ENCODE results near the gene OGFR. TPM values are rescaled to one million over a fixed set of nuclear protein-coding genes. Genes with fewer than 3 reads are reported as not detected.

Gene OGFR
- polyA plus RNA-seq, 3 donors from 2014 or later, result 21.6 to 75.3 (median 31.3) TPM

DNA sequence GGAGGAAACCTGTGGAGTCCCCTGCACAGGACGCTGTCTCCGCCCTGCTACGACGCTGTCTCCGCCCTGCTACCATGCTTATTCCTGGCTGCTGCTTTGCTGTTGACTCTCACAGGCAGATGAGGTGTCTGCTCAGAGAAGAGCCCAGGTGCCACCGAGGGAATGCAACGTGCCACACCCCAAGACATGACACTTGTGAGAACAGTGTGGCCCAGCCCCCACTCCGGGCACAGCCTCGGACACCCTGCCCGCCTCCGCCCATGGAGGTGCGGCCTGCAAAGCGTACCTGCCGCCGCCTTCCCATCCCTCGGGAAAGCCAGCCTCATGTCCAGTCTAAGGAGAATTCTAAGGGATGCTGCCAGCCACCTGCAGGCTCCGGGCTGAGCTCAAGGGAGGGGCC is 23.9 kb upstream of the OGFR start:
- Mint-ChIP-seq H3K4me3 (no peak overlapping the region), H3K9me3 (no peaks in the 10 kb centered on the region), H3K4me1 (peaks cover 14 to 25% of the 10 kb centered on the region in 2 donors), H3K36me3 (no peaks in the 10 kb centered on the region), H3K27ac (no peak overlapping the region), H3K27me3 (ENCODE audit: low read depth in 3 of 3) (no peaks in the 10 kb centered on the region)
- DNase-seq, result no peak

DNA sequence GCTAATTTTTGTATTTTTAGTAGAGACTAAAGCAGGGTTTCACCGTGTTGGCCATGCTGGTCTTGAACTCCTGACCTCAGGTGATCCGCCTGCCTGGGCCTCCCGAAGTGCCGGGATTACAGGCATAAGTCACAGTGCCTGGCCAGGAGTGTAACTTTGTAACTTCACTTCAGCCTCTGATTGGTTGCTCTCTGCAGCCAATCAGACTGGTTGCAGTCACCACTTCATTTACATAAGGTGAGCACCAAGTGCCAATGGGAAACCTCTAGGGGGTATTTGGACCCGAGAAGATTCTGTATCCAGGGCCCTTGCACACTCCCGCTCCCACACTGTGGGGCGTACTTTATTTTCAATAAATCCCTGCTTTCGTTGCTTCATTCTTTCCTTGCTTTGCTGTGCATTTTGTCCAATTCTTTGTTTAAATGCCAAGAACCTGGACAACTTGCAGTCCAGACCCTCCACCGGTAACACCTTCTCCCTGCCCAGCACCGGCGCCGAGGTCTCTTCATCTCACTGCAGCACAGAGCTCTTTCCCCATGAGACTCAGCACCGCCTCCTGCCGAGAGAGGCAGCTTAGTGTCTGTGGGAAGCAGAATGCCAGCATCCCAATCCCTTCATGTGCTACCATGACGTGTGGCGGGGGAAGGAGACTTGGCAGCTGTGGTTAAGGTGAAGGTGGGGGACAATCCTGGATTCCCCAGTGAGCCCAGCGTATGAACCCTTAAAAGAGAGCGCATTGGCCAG is 22.3 kb upstream of the OGFR start:
- peaks cover 2 to 10% of the 10 kb centered on the region in 2 donors for H3K4me1 Mint-ChIP-seq
- no peaks in the 10 kb centered on the region for H3K36me3 Mint-ChIP-seq
- no peak overlapping the region for H3K4me3 Mint-ChIP-seq
- H3K9me3 Mint-ChIP-seq, result no peaks in the 10 kb centered on the region
- H3K27me3 Mint-ChIP-seq (ENCODE audit: low read depth in 3 of 3), result no peaks in the 10 kb centered on the region
- no peak for DNase-seq
- no peak overlapping the region for H3K27ac Mint-ChIP-seq

DNA sequence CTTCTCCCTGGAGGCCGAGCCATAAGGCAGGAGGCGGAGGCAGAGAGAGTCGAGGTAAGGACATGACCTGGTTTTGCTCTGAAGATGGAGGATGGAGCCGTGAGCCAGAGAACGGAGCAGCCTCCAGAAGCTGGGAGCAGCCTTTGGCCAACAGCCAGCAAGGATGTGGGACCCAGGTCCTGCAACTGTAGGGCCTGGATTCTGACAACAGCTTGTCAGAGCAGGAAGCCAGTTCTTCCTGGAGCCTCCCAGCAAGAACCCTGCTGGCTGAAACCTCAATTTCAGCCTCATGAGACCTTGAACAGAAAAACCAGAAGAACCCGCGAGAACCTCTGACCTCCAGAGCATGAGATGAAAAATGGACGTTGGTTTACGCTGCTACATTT is 21.7 kb upstream of the OGFR start:
- Mint-ChIP-seq H3K36me3 (no peaks in the 10 kb centered on the region), H3K9me3 (no peaks in the 10 kb centered on the region), H3K27me3 (ENCODE audit: low read depth in 3 of 3) (peaks cover 0 to 2% (median 0%) of the 10 kb centered on the region in 3 donors), H3K4me3 (no peak overlapping the region), H3K27ac (no peak overlapping the region), H3K4me1 (peaks cover 0 to 6% of the 10 kb centered on the region in 2 donors)
- DNase-seq, result no peak

DNA sequence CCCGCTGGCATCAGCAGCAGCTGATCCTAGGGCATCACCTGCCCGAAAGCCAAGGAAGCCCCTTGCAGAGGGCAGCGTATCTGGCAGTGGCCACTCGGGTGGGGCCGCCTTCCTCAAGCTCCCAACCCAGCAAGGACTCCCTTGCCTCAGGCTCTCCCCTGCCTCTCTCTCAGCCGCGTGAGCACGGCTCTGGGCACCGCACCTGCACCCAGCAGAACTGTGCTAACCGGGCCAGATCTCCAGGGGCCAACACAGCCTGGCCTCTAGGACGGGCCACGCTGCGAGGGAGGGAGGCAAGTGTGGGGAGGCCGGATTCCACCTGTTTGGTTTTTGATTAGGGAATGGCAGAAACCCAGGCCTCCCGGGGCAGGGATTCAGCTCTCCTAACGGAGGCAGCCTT is 20.1 kb upstream of the OGFR start:
- Mint-ChIP-seq H3K27ac (no peak overlapping the region), H3K36me3 (no peaks in the 10 kb centered on the region), H3K4me3 (no peak overlapping the region), H3K27me3 (ENCODE audit: low read depth in 3 of 3) (peaks cover 0 to 2% (median 0%) of the 10 kb centered on the region in 3 donors), H3K4me1 (no peaks in the 10 kb centered on the region), H3K9me3 (no peaks in the 10 kb centered on the region)
- no peak for DNase-seq

DNA sequence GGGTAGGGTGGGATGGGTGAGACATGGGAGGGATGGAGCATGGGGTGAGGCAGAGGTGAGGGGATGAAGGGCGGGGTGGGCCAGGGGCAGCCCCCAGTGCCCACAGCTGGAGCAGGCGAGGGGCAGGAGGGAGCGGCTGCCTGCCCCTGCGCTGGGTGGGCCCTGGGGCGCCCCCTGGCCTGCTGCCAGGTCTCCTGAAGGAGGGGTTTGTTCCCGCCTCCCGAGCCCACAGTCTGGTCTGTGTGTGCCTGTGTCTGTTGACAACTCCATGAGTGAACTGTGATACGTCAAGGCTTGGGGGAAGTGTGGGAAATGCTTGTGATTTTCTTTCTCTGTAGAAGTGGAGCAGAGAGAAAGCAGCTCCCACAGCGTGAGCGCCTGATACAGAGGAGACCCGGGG is 19.2 kb upstream of the OGFR start:
- no peak for DNase-seq
- peaks cover 0 to 2% (median 0%) of the 10 kb centered on the region in 3 donors for H3K27me3 Mint-ChIP-seq (ENCODE audit: low read depth in 3 of 3)
- no peaks in the 10 kb centered on the region for H3K9me3 Mint-ChIP-seq
- no peak overlapping the region for H3K4me3 Mint-ChIP-seq
- H3K36me3 Mint-ChIP-seq, result no peaks in the 10 kb centered on the region
- H3K27ac Mint-ChIP-seq, result no peak overlapping the region
- no peaks in the 10 kb centered on the region for H3K4me1 Mint-ChIP-seq

DNA sequence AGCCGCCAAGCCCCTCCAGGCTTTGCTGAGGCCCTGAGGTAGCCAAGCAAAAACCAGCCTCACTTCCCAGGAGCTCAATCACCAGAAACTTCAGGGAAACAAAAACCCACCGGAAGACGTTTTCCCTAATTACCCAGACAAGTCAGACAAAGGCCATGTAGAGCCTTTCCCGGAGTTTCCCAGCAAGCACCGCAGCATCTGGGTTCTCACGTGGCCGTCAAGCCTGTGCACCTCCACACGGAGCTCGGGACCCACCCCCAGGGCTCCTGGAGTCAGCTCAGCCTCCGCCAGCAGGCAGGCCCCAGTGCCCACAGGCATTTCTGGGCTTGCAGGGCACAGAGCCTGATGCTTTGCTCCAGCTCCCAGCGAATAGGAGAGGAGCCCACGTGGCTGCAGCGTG is 18.5 kb upstream of the OGFR start:
- Mint-ChIP-seq H3K27ac (no peak overlapping the region), H3K27me3 (ENCODE audit: low read depth in 3 of 3) (peaks cover 0 to 2% (median 0%) of the 10 kb centered on the region in 3 donors), H3K36me3 (no peaks in the 10 kb centered on the region), H3K4me1 (peaks cover under 1% of the 10 kb centered on the region in 2 donors), H3K9me3 (no peaks in the 10 kb centered on the region), H3K4me3 (no peak overlapping the region)
- DNase-seq, result no peak

DNA sequence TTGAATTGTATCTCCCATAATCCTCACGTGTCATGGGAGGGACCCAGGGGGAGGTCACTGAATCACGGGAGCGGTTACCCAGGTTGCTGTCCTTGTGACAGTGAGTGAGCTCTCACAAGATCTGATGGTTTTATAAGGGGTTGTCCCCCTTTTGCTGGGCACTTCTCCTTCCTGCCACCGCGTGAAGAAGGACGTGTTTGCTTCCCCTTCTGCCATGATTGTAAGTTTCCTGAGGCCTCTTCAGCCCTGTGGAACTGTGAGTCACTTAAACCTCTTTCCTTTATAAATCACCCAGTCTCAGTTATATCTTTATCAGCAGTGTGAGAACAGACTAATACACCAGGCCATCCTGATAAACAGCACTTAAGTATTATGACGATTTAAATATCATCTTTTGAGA is 17.3 kb upstream of the OGFR start:
- DNase-seq, result no peak
- Mint-ChIP-seq H3K36me3 (no peaks in the 10 kb centered on the region), H3K4me3 (no peak overlapping the region), H3K4me1 (peaks cover 7 to 9% of the 10 kb centered on the region in 2 donors), H3K27ac (no peak overlapping the region), H3K27me3 (ENCODE audit: low read depth in 3 of 3) (peaks cover 0 to 6% (median 3%) of the 10 kb centered on the region in 3 donors), H3K9me3 (no peaks in the 10 kb centered on the region)

DNA sequence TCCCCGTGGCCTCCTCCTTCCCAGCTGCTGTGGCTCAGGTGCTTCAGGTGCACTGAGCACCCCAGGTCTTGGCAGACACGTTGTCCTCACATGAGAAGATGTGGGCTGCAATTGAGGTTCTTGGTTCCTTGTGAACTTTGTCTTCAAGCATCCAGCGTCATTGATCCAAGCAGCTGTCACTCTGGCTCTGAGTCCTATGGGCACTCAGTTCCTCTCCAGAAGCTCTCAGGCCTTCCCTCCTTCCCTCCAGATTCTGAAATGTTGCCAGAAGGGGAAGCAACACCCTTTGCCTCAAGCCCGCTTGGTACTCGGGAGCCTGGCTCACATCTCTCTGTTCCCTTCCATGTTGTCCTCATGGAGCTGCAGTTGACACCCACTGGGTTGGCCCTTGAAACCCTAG is 16.8 kb upstream of the OGFR start:
- no peak overlapping the region for H3K4me3 Mint-ChIP-seq
- H3K27ac Mint-ChIP-seq, result peak overlapping the region in 1 of 6 donors; percentile 83
- H3K36me3 Mint-ChIP-seq, result no peaks in the 10 kb centered on the region
- peaks cover 0 to 8% (median 3%) of the 10 kb centered on the region in 3 donors for H3K27me3 Mint-ChIP-seq (ENCODE audit: low read depth in 3 of 3)
- peaks cover 7 to 14% of the 10 kb centered on the region in 2 donors for H3K4me1 Mint-ChIP-seq
- no peaks in the 10 kb centered on the region for H3K9me3 Mint-ChIP-seq
- no peak for DNase-seq

DNA sequence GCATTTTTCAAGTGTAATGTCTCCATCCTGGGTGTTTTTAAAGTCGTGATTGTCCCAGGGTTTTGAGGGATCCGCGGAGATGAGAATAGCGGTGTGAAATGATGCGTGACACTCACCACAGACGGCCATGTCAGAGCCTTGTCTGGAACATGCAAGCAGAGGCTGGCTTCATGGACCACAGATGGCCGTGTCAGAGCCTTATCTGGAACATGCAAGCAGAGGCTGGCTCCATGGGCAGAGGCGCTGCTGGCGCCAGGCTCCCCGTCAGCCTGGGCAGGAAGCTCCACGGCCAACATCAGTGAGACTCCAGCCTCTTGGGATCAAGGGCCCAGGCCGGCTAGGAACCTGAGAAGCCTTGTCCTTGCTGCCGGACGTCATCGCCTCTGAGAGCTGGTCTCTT is 16.0 kb upstream of the OGFR start:
- Mint-ChIP-seq H3K9me3 (no peaks in the 10 kb centered on the region), H3K27me3 (ENCODE audit: low read depth in 3 of 3) (peaks cover 0 to 8% (median 3%) of the 10 kb centered on the region in 3 donors), H3K4me1 (peaks cover 13 to 22% of the 10 kb centered on the region in 2 donors), H3K36me3 (no peaks in the 10 kb centered on the region), H3K4me3 (no peak overlapping the region), H3K27ac (no peak overlapping the region)
- DNase-seq, result no peak

DNA sequence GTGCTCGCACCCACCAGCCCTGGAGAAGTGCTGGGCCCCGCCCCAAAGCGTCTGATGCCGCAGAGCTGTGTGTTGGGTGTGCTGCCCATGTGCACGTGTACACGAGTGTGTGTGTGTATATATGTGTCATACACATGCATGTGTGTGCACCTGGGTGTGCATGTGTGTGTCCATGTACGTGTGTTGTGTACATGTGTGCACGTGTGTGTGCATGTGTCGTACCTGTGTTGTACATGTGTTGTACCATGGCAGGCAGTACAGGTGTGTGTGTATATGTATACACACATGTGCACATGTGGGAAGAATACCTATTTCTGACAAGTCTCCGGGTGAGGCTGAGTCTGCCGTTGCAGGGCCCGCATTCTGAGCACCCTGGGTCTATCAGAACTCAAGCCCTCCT is 14.6 kb upstream of the OGFR start:
- H3K4me3 Mint-ChIP-seq, result no peak overlapping the region
- peaks cover 9 to 18% (median 9%) of the 10 kb centered on the region in 3 donors for H3K27me3 Mint-ChIP-seq (ENCODE audit: low read depth in 3 of 3)
- H3K36me3 Mint-ChIP-seq, result no peaks in the 10 kb centered on the region
- H3K27ac Mint-ChIP-seq, result no peak overlapping the region
- DNase-seq, result no peak
- peaks cover 16 to 29% of the 10 kb centered on the region in 2 donors for H3K4me1 Mint-ChIP-seq
- H3K9me3 Mint-ChIP-seq, result no peaks in the 10 kb centered on the region

DNA sequence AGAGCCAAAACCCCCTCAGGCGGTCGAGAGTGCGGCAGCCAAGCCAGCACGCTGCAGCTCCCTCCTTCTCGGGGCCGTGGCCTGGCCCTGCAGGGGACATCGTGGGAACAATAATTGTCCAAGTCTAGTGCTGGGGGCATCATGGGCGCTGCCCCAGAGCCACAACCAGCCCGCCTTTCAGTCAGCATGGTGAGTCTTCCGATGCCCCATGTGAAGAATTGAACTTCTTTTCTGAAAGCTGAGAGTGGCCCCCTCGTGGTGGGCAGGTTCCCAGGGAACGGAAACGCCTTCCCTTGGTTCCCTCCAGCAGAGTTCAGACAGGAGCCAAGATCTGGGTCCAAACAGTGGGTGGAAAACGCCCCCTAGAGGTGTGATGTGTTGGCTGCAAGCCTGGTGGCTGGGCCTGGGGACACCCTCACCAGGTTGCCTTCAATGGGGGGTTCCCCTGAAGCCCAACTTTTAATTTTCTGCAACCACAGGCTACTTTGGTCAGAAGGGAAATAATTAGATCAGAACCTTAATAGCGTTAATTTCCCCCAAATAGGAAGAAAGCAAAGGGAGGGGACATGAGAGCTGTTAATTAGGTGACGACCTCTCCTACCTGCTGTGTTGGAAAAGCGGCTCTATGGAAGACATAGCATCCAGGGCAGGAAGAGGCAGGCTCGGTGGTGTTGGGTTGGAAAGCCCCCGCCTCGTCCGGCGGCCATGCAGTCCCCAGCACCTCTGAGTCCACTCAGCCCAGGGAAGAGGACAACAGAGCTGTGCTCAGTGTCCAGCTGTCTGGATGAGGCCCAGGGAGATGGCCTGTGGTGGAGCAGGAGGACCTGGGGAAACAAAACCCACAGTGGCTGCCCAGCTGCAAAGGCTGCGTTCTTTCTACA is 13.1 kb upstream of the OGFR start:
- H3K27ac Mint-ChIP-seq, result peak overlapping the region; percentile 10 to 88 (median 56)
- H3K27me3 Mint-ChIP-seq (ENCODE audit: low read depth in 3 of 3), result peaks cover 13 to 22% (median 14%) of the 10 kb centered on the region in 3 donors
- DNase-seq, result peak; percentile 55 to 65 (median 57)
- H3K4me1 Mint-ChIP-seq, result peaks cover 23 to 33% of the 10 kb centered on the region in 2 donors
- H3K36me3 Mint-ChIP-seq, result no peaks in the 10 kb centered on the region
- H3K9me3 Mint-ChIP-seq, result no peaks in the 10 kb centered on the region
- peak overlapping the region in 2 of 5 donors; percentile 54 to 67 for H3K4me3 Mint-ChIP-seq

DNA sequence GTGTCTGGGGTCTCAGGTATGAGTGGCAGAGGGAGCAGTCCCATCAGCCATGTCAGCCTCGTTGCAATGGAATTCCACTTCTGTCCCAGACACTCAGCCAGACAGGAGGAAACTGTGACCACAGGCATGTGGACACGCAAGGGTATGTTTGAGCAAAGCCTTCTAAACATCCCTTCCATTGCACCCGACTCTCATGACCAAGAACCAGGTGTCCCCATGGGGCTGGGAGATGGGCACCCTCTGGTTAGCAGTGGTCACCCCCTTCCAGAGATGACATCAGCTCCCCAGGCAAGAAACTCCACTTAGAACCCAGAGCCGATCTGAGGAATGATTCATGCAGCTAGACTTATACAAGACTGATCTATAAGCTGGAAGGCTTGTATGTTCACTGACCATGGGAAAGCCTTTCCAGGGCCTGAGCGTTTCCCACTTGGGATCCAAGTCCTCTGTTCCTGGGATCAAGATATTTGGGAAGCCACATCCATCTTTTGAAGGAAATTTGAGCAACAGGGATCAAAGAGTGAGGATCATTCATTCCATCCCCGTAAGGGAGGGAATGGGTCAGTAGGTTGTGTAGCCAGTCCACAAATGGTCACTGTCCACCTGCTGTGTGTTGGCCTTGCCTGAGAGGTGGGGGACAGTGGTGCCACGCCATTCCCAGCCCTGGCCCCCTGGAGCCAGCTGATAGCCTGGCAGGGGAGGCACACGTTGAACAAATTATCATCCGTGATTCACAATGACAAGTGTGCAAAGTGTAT is 12.3 kb upstream of the OGFR start:
- Mint-ChIP-seq H3K4me3 (peak overlapping the region in 3 of 5 donors; percentile 30 to 55 (median 51)), H3K9me3 (no peaks in the 10 kb centered on the region), H3K4me1 (peaks cover 23 to 37% of the 10 kb centered on the region in 2 donors), H3K36me3 (no peaks in the 10 kb centered on the region), H3K27me3 (ENCODE audit: low read depth in 3 of 3) (peaks cover 15 to 23% (median 16%) of the 10 kb centered on the region in 3 donors), H3K27ac (peak overlapping the region; percentile 81 to 95 (median 92))
- DNase-seq, result no peak

DNA sequence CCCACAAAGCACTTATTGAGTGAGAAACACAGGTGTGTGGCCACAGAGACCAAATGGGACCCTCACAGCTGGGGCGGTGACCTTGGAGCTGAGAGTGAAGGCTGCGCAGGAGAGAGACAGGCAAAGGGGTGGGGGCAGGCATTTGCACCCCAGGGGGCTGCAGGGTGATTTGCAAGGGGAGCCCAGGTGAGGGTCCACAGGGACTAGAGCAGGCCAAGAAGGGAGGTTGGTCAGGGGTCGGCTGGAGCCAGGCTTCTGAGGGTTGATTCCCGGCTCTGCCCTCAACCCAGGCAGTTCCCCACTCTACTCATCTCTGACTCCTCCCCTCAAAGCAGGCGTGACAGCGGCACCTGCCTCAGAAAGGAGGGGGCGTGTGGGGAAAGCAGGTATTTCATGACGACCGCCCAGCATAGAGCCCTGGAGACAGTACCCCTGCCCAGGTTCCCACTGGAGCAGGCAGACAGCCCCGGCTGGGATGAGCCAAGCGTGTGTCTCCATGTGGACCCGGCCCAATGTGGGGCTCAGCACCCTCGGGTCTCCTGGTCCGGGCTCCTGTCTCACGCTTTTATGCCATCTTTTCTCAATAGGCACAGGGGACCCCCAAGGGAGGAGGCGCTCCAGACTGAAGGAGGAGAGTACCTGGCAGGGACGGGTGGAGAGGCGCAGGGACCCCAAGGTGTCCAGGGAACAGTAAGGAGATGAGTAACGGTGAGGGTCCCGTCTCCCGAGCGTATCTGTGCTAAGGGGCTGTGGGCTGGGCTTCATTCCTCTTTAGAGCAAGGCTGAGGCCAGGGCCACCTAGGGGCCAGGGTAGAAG is 11.5 kb upstream of the OGFR start:
- H3K36me3 Mint-ChIP-seq, result peaks cover 0 to 3% (median 0%) of the 10 kb centered on the region in 3 donors
- peak overlapping the region; percentile 82 to 96 (median 94) for H3K27ac Mint-ChIP-seq
- peaks cover 24 to 44% of the 10 kb centered on the region in 2 donors for H3K4me1 Mint-ChIP-seq
- DNase-seq, result no peak
- peaks cover 15 to 21% (median 16%) of the 10 kb centered on the region in 3 donors for H3K27me3 Mint-ChIP-seq (ENCODE audit: low read depth in 3 of 3)
- H3K4me3 Mint-ChIP-seq, result peak overlapping the region; percentile 66 to 92 (median 81)
- H3K9me3 Mint-ChIP-seq, result no peaks in the 10 kb centered on the region
